Testis (tissue), 3 donors: Measurements from ENCODE around the gene COL4A3. TPM values are rescaled to one million over a fixed set of nuclear protein-coding genes. Genes with fewer than 3 reads are reported as not detected.

ENCODE experiments used
- DNase-seq: peaks from one replicate; pipeline ENCODE4 v3.0.0-alpha.2; 2019
- H3K27ac ChIP-seq, 2 donors: fragments of 200-600 bp; sonication (generic); one replicate each; pipeline ENCODE4 v1.5.1; 2019
- H3K27me3 ChIP-seq: fragments of 200-600 bp; sonication (generic); one replicate; pipeline ENCODE4 v1.5.1; 2019
- H3K36me3 ChIP-seq: fragments of 200-600 bp; sonication (generic); one replicate; pipeline ENCODE4 v1.5.1; 2017; ENCODE audit warnings: low read depth; ENCODE audit errors: missing control alignments
- H3K4me1 ChIP-seq: fragments of 200-600 bp; sonication (generic); one replicate; pipeline ENCODE4 v1.5.1; 2019
- H3K4me3 ChIP-seq, 2 donors: fragments of 200-600 bp; sonication (generic); one replicate each; pipeline ENCODE4 v1.5.1; 2017 to 2019
- H3K9me3 ChIP-seq: fragments of 200-600 bp; sonication (generic); one replicate; pipeline ENCODE4 v1.5.1; 2017
- CTCF ChIP-seq, 3 experiments: fragments of 450-650 bp in 2 of 3; fragments of 200-600 bp in 1 of 3; sonication (generic) in 1 of 3; IDR thresholded peaks; one replicate each; pipeline ENCODE4 v1.5.1; 2016 to 2019; ENCODE audit warnings: antibody characterized with exemption in 3 of 3, mild to moderate bottlenecking in 2 of 3, moderate library complexity in 1 of 3
- POLR2A ChIP-seq: fragments of 450-650 bp; IDR thresholded peaks from one replicate; pipeline ENCODE4 v1.6.1; 2017; ENCODE audit warnings: antibody characterized with exemption, mild to moderate bottlenecking, moderate library complexity
- WGBS, 2 donors: methylation state at CpG; one replicate each; pipeline ENCODE4 v1.1.5; 2018; 5-methylcytosine and 5-hydroxymethylcytosine counted together
- intact Hi-C: fragments of 100-400 bp; cut with DNase I; formaldehyde crosslinking; loops from one replicate; pipeline ENCODE4 v1.15.1; 2023; ENCODE audit warnings: low total_unique reads
- polyA plus RNA-seq: library from polyadenylated mRNA; stranded (reverse); fragments of 350-450 nt; fragmentation: Illumina TruSeq; extraction: RNeasy Lipid Tissue Mini Kit (QIAGEN cat#74804); gene quantifications from one replicate; pipeline ENCODE4 v1.2.3, GENCODE V29; 2014; ENCODE audit warnings: low read depth, low replicate concordance; ENCODE audit not compliant: insufficient read depth
- total RNA-seq, 2 donors: library from RNA; depleted of rRNA; stranded (reverse); fragments of >200 nt; gene quantifications; one replicate each; pipeline ENCODE4 v1.2.3, GENCODE V29; 2016

The COL4A3 gene
- total and polyA plus RNA-seq, 3 donors from 2014 or later = 3.7 to 11.0 (median 9.0) TPM

- TF ChIP-seq CTCF (IDR thresholded peaks at IDR 0.05) (no peak), POLR2A (no peak)
- DNase-seq = no peak
- Histone ChIP-seq H3K27ac (no peak overlapping the region), H3K27me3 (no peaks in the 10 kb centered on the region), H3K4me3 (no peak overlapping the region), H3K9me3 (no peaks in the 10 kb centered on the region), H3K36me3 (no peaks in the 10 kb centered on the region), H3K4me1 (peaks cover 5% of the 10 kb centered on the region)
- WGBS, 2 donors = 80 to 90% methylated on average over 4 to 5 of the region's 5 CpGs
- intact Hi-C loops = no loop called here
These were observed 93.4 kb downstream of the COL4A3 start for GRCh38 chr2:227257820-227258219.

- no peaks in the 10 kb centered on the region for H3K36me3 ChIP-seq
- H3K4me3 ChIP-seq = no peak overlapping the region
- no peaks in the 10 kb centered on the region for H3K9me3 ChIP-seq
- no peak for DNase-seq
- H3K27me3 ChIP-seq = no peaks in the 10 kb centered on the region
- TF ChIP-seq POLR2A (no peak), CTCF (IDR thresholded peaks at IDR 0.05) (no peak)
- H3K27ac ChIP-seq = no peak overlapping the region
- intact Hi-C loops = no loop called here
- 89 to 90% methylated on average over 5 of the region's 5 CpGs for WGBS, 2 donors
- H3K4me1 ChIP-seq = peaks cover 11% of the 10 kb centered on the region
These were observed 95.6 kb downstream of the COL4A3 start for GRCh38 chr2:227260041-227260440.

GRCh38 chr2:227267410-227268115 is 103.1 kb downstream of the COL4A3 start:
- no peaks in the 10 kb centered on the region for H3K27me3 ChIP-seq
- no peaks in the 10 kb centered on the region for H3K9me3 ChIP-seq
- 69 to 86% methylated on average over 10 of the region's 10 CpGs for WGBS, 2 donors
- H3K36me3 ChIP-seq = no peaks in the 10 kb centered on the region
- H3K4me1 ChIP-seq = peaks cover 11% of the 10 kb centered on the region
- DNase-seq = no peak
- intact Hi-C loops = no loop called here
- no peak overlapping the region for H3K4me3 ChIP-seq
- no peak overlapping the region for H3K27ac ChIP-seq
- TF ChIP-seq CTCF (IDR thresholded peaks at IDR 0.05) = no peak
- TF ChIP-seq POLR2A = no peak

GRCh38 chr2:227280895-227281294 is 116.5 kb downstream of the COL4A3 start:
- no peak for DNase-seq

More at GRCh38 chr2:227280895-227281294, 116.5 kb downstream of the COL4A3 start:
- Histone ChIP-seq H3K4me1 (no peaks in the 10 kb centered on the region), H3K27ac (no peak overlapping the region), H3K9me3 (no peaks in the 10 kb centered on the region), H3K27me3 (no peaks in the 10 kb centered on the region), H3K4me3 (no peak overlapping the region), H3K36me3 (no peaks in the 10 kb centered on the region)
- TF ChIP-seq POLR2A (no peak), CTCF (IDR thresholded peaks at IDR 0.05) (no peak)
- intact Hi-C loops = no loop called here
